ENCODE results near the gene SLC49A3.
"Not testable (repeated sequence)": the region's sequence is repeated elsewhere in the genome, so short reads cannot be mapped to it uniquely, and the experiment has no call there.

Gene SLC49A3

DNA sequence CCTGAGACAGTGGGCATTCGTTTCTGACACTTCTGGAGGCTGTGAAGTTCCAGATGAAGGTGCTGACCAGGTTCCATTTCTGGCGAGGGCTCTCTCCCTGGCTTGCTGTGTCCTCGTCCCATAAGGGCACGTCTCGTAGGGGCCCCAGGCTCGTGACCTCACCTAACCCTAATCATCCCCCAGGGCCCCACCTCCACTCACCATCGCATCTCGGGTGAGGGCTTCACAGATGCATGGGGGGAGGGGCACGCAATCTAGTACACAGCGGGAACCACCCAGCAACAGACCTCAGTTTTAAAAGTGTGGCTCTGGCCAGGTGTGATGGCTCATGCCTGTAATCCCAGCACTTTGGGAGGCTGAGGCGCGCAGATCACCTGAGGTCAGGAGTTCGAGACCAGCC is 41.5 kb downstream of the SLC49A3 start:
- Histone ChIP-seq H3K9ac (ENCODE audit: low read length) (no peak overlapping the region), H3K36me3 (ENCODE audit: control insufficient read depth, insufficient read depth, low read length) (no peaks in the 10 kb centered on the region), H3K4me3 (ENCODE audit: low read length) (no peak overlapping the region), H3K27ac (ENCODE audit: low read depth, low read length) (no peak overlapping the region), H3K27me3 (ENCODE audit: control insufficient read depth, insufficient read depth, low read length) (peaks cover 9% of the 10 kb centered on the region), H3K4me1 (ENCODE audit: control insufficient read depth, insufficient read depth, low read length) (no peaks in the 10 kb centered on the region)

DNA sequence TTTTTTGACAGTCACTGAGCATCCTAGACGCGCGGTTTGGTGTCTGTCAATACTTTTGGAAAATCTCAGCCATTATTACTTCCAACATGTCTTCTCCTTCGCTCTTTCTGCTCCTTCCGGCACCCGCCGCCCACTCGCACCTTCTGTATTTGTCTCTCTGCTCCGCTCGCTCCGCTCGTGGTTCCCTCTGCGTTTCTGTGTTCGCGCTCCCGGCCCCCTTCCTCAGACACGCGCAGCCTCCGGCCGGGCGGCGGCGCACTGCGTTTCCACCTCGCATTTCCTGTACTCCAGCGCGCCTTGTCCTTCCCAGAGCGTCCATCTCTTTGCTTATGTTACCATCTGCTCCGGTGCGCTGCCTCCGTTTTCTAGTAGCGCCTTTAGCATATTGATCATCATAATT is 42.5 kb downstream of the SLC49A3 start:
- peaks cover 9% of the 10 kb centered on the region for H3K27me3 ChIP-seq (ENCODE audit: control insufficient read depth, insufficient read depth, low read length)

DNA sequence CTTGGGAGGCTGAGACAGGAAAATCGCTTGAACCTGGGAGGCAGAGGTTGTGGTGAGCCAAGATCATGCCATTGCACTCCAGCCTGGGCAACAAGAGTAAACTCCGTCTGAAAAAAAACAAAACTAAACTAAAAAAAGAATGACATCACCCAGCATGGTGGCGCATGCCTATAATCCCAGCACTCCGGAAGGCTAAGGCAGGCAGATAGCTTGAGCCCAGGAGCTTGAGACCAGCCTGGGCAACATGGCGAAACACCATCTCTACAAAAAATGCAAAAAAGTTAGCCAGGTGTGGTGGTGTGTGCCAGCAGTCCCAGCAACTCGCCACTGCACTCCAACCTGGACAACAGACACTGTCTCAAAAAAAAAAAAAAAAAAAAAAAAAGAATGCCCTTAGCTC is 46.6 kb downstream of the SLC49A3 start:
- not testable (repeated sequence) for H3K4me1 ChIP-seq (ENCODE audit: control insufficient read depth, insufficient read depth, low read length); H3K9ac ChIP-seq (ENCODE audit: low read length); H3K36me3 ChIP-seq (ENCODE audit: control insufficient read depth, insufficient read depth, low read length); H3K4me3 ChIP-seq (ENCODE audit: low read length); H3K27me3 ChIP-seq (ENCODE audit: control insufficient read depth, insufficient read depth, low read length); H3K27ac ChIP-seq (ENCODE audit: low read depth, low read length)

More for the DNA sequence above, 42.5 kb downstream of the SLC49A3 start:
- Histone ChIP-seq H3K9ac (ENCODE audit: low read length) (no peak overlapping the region), H3K4me1 (ENCODE audit: control insufficient read depth, insufficient read depth, low read length) (no peaks in the 10 kb centered on the region), H3K4me3 (ENCODE audit: low read length) (no peak overlapping the region), H3K27ac (ENCODE audit: low read depth, low read length) (no peak overlapping the region), H3K36me3 (ENCODE audit: control insufficient read depth, insufficient read depth, low read length) (no peaks in the 10 kb centered on the region)

DNA sequence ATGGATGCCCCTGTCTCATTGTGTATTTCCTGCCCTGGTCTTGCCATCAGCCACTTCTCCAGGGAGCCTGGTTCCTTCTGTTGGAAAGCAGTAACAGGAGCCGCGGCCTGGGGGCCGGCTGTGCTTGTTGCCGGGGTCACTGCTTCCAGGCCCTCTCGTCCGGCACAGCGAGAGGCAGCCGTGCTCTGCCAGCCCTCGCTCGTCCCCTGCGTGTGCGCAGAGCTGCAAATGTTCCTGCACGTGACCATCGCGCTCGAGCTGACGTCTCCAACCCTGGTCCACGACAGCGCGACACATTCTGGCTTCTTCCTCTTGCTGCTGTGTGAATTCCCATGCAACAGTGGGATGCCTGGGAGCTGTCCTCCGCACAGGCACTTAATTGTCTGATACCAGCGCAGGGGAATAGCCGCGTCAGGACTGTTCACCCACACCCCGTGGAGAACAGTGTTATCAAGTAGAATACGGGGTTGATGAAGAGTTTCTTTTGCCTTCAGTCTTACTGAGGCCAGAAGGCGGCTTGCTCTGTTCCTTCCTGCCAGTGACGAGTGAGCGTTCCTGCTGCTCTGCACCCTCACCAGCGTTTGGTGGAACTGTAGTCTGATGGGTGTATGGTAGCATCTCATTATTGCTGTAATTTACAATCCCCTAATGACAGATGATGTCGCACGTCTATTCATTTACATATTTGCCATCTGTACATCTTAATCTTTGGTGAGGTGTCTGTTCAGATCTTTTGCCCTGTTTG is 51.2 kb downstream of the SLC49A3 start:
- Histone ChIP-seq H3K4me3 (ENCODE audit: low read length) (no peak overlapping the region), H3K9ac (ENCODE audit: low read length) (no peak overlapping the region), H3K27me3 (ENCODE audit: control insufficient read depth, insufficient read depth, low read length) (no peaks in the 10 kb centered on the region), H3K4me1 (ENCODE audit: control insufficient read depth, insufficient read depth, low read length) (no peaks in the 10 kb centered on the region), H3K36me3 (ENCODE audit: control insufficient read depth, insufficient read depth, low read length) (no peaks in the 10 kb centered on the region), H3K27ac (ENCODE audit: low read depth, low read length) (no peak overlapping the region)

DNA sequence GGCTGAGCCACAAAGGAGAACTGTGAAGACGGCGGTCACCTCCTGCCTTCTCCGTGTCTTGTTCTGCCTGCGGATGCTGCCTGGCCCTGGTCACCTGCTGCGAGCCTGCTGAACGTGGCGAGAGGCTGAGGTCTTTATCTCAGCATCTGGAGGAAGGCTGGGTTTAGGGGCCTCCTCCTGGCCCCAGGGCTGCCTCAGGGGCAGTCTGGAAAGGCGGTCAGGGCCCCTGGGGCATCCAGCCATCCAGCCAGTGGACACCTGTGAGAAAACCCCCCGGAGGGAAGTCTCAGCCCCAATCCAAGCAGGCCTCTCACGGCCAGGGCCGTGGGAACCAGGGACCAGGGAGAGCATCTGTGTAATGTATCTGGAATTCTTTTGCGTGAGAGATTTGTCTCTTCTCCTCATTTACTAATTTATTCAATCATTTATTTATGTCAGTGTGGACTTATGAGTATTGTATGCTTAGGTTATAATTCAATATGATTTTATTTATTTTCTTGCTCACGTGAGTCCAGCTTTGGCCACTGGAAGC is 52.3 kb downstream of the SLC49A3 start:
- Histone ChIP-seq H3K27ac (ENCODE audit: low read depth, low read length) (no peak overlapping the region), H3K4me1 (ENCODE audit: control insufficient read depth, insufficient read depth, low read length) (no peaks in the 10 kb centered on the region), H3K27me3 (ENCODE audit: control insufficient read depth, insufficient read depth, low read length) (no peaks in the 10 kb centered on the region), H3K36me3 (ENCODE audit: control insufficient read depth, insufficient read depth, low read length) (no peaks in the 10 kb centered on the region), H3K4me3 (ENCODE audit: low read length) (no peak overlapping the region), H3K9ac (ENCODE audit: low read length) (no peak overlapping the region)

DNA sequence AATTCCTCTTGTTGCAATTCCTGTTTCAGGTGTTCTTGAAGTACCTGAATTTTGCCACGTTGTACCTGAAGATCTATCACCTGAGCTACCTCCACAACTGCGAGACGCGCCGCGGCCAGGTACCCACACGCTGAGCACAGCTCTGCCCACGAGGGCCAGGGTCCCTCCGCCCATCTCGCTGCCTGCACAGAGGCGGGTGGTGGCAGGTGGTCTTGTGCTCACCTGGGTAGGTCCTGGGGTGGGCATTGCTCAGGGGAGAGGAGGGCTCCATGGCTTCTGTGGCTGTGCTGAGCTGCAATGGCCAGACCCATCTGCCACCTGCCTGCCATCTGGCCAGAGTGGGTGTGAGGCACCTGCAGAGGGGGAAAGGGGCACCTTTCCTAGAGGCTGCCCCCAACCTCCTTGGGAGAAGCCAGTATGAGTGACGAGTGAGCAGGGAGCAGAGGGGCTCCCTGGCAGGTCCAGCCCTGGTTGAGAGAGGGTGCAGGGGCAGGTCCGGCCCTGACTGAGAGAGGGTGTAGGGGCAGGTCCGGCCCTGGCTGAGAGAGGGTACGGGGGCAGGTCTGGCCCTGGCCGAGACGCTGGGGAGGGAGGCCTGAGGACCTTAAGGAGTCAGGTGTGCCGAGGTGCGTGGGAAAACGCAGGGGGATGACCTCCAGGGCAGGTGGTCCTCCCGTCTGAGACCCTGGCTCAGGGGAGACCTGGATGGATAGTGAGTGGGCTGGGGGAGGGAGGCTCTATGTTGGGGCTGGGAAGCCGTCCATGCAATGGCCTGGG is 52.9 kb downstream of the SLC49A3 start:
- H3K27ac ChIP-seq (ENCODE audit: low read depth, low read length): no peak overlapping the region
- H3K4me1 ChIP-seq (ENCODE audit: control insufficient read depth, insufficient read depth, low read length): no peaks in the 10 kb centered on the region
- H3K4me3 ChIP-seq (ENCODE audit: low read length): no peak overlapping the region
- H3K27me3 ChIP-seq (ENCODE audit: control insufficient read depth, insufficient read depth, low read length): no peaks in the 10 kb centered on the region
- H3K9ac ChIP-seq (ENCODE audit: low read length): no peak overlapping the region
- H3K36me3 ChIP-seq (ENCODE audit: control insufficient read depth, insufficient read depth, low read length): no peaks in the 10 kb centered on the region

DNA sequence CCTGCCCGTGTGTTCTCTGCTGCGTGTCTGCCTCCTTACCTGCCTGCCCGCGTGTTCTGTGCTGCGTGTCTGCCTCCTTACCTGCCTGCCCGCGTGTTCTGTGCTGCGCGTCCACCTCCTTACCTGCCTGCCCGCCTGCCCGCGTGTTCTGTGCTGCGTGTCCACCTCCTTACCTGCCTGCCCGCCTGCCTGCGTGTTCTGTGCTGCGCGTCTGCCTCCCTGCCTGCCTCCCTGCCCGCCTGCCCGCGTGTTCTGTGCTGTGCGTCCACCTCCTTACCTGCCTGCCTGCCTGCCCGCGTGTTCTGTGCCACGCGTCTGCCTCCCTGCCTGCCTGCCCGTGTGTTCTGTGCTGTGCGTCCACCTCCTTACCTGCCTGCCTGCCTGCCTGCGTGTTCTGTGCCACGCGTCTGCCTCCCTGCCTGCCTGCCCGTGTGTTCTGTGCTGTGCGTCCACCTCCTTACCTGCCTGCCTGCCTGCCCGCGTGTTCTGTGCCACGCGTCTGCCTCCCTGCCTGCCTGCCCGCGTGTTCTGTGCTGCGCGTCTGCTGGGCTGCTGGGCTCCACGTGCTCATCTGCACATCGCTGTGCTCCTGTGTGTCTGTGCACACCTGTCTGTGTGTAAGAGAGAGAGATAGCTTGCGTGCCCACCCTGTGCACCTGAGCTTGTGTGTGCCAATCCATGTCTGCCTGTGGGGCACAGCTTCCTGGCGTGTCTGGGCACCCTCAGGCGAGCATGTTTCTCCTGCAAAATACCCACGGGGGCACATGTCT is 53.7 kb downstream of the SLC49A3 start:
- H3K27me3 ChIP-seq (ENCODE audit: control insufficient read depth, insufficient read depth, low read length); H3K27ac ChIP-seq (ENCODE audit: low read depth, low read length); H3K36me3 ChIP-seq (ENCODE audit: control insufficient read depth, insufficient read depth, low read length); H3K4me3 ChIP-seq (ENCODE audit: low read length); H3K4me1 ChIP-seq (ENCODE audit: control insufficient read depth, insufficient read depth, low read length); H3K9ac ChIP-seq (ENCODE audit: low read length): not testable (repeated sequence)

DNA sequence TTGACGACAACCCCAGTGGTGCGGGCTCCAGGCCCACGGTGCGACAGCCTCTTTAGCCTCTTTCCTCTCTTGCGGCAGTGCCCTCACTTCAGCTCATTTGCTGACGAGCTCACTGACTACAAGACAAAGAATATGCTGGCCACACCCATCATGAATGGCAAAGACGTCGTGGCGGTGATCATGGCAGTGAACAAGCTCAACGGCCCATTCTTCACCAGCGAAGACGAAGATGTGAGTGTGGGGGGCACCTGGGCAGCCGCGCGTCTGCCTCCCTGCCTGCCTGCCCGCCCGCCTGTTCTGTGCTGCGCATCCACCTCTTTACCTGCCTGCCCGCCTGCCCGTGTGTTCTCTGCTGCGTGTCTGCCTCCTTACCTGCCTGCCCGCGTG is 54.4 kb downstream of the SLC49A3 start:
- H3K4me1 ChIP-seq (ENCODE audit: control insufficient read depth, insufficient read depth, low read length): no peaks in the 10 kb centered on the region
- H3K27ac ChIP-seq (ENCODE audit: low read depth, low read length): no peak overlapping the region
- H3K9ac ChIP-seq (ENCODE audit: low read length): no peak overlapping the region
- H3K27me3 ChIP-seq (ENCODE audit: control insufficient read depth, insufficient read depth, low read length): no peaks in the 10 kb centered on the region
- H3K4me3 ChIP-seq (ENCODE audit: low read length): no peak overlapping the region
- H3K36me3 ChIP-seq (ENCODE audit: control insufficient read depth, insufficient read depth, low read length): no peaks in the 10 kb centered on the region

DNA sequence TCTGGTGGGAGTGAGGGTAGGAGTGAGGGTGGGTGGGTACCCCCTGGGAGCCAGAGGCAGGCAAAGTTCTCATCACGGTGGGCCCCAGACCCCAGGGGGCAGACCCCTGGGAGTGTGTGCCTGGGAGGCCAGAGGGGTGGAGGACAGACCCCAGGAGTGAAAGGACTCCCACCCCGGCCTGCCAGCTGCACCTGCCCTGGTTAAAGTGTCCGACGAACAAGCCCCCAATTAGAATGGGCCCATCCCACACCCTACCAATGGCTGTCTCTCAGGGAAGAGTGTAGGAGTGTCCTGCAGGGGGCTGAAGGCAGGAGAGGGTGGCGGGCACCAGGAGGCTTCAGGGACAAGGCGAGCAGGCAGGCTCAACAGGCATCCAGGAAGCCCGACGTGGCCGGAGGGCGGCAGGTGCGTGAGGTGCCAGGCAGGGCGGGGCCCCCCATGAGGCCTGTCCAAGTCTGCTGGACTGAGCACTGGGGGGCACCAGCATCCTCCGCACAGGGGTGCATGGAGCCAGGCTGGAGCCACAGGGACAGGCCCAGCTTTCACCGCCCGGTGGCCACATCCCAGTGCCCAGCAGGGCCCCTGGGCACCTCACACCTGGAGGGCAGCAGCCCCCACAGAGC is 54.9 kb downstream of the SLC49A3 start:
- no peaks in the 10 kb centered on the region for H3K27me3 ChIP-seq (ENCODE audit: control insufficient read depth, insufficient read depth, low read length)
- no peaks in the 10 kb centered on the region for H3K4me1 ChIP-seq (ENCODE audit: control insufficient read depth, insufficient read depth, low read length)
- no peak overlapping the region for H3K4me3 ChIP-seq (ENCODE audit: low read length)
- H3K36me3 ChIP-seq (ENCODE audit: control insufficient read depth, insufficient read depth, low read length): no peaks in the 10 kb centered on the region
- H3K27ac ChIP-seq (ENCODE audit: low read depth, low read length): no peak overlapping the region
- H3K9ac ChIP-seq (ENCODE audit: low read length): no peak overlapping the region

DNA sequence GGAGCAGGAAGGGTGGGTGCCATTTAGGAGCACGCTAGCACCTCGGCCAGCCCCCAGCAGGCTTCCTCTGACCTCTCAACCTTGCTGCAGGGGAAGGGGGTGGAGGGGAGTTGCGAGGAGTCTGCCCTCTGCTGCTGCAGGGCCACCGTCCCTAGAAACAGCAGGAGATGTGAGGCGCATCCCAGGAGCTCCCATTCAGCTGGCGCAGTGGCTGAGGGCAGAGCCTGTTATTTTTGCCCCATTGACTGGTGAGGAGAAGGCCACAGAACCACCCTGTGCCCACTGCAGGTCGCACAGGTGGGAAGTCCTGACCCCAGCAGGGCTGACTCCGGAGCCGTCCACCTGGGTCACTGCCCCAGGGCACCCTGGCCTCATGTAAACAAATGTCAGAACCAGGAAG is 55.5 kb downstream of the SLC49A3 start:
- Histone ChIP-seq H3K4me3 (ENCODE audit: low read length) (no peak overlapping the region), H3K36me3 (ENCODE audit: control insufficient read depth, insufficient read depth, low read length) (no peaks in the 10 kb centered on the region), H3K27me3 (ENCODE audit: control insufficient read depth, insufficient read depth, low read length) (no peaks in the 10 kb centered on the region), H3K4me1 (ENCODE audit: control insufficient read depth, insufficient read depth, low read length) (no peaks in the 10 kb centered on the region), H3K27ac (ENCODE audit: low read depth, low read length) (no peak overlapping the region), H3K9ac (ENCODE audit: low read length) (no peak overlapping the region)

DNA sequence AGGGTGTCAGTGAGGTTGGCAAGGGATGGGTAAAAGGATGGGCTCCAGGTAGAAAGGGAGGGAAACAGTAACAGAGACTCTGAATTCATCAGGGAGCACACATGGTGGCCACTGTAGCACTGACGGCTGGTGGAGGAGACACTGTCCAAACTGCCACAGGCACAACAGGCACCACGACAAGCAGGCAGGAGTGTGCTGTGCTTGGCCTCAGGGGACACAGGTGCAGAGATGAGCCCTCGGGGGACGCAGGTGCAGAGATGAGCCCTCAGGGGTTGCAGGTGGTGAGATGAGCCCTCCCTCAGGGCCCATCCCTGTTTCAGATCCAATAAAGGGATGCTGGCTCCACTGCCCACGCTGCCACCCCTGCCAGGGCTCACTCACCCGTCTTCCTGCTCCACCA is 56.0 kb downstream of the SLC49A3 start:
- no peaks in the 10 kb centered on the region for H3K4me1 ChIP-seq (ENCODE audit: control insufficient read depth, insufficient read depth, low read length)

DNA sequence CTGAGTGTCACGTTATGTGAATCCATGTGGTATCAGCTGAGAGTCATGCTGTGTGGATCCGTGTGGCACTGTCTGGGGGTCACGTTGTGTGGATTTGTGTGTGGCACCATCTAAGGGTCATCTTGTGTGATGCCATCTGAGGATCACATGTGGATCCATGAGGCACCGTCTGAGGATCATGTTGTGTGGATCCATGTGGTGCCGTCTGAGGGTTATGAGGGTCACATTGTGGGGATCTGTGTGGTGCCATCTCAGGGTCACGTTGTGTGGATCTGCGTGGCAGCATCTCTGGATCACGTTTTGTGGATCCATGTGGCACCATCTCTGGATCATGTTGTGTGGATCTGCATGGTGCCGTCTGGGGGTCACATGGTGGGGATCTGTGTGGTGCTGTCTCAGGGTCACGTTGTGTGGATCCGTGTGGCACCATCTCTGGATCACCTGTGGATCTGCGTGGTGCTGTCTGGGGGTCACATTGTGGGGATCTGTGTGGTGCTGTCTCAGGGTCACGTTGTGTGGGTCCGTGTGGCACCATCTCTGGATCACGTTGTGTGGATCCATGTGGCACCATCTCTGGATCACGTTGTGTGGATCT is 56.7 kb downstream of the SLC49A3 start:
- no peak overlapping the region for H3K4me3 ChIP-seq (ENCODE audit: low read length)
- H3K9ac ChIP-seq (ENCODE audit: low read length): no peak overlapping the region
- H3K36me3 ChIP-seq (ENCODE audit: control insufficient read depth, insufficient read depth, low read length): no peaks in the 10 kb centered on the region
- no peak overlapping the region for H3K27ac ChIP-seq (ENCODE audit: low read depth, low read length)
- no peaks in the 10 kb centered on the region for H3K4me1 ChIP-seq (ENCODE audit: control insufficient read depth, insufficient read depth, low read length)
- no peaks in the 10 kb centered on the region for H3K27me3 ChIP-seq (ENCODE audit: control insufficient read depth, insufficient read depth, low read length)

More for the DNA sequence above, 56.0 kb downstream of the SLC49A3 start:
- H3K36me3 ChIP-seq (ENCODE audit: control insufficient read depth, insufficient read depth, low read length): no peaks in the 10 kb centered on the region
- no peak overlapping the region for H3K9ac ChIP-seq (ENCODE audit: low read length)
- H3K4me3 ChIP-seq (ENCODE audit: low read length): no peak overlapping the region
- no peaks in the 10 kb centered on the region for H3K27me3 ChIP-seq (ENCODE audit: control insufficient read depth, insufficient read depth, low read length)
- H3K27ac ChIP-seq (ENCODE audit: low read depth, low read length): no peak overlapping the region
